ENCODE measurements around the gene AAK1. TPM values are rescaled to one million over a fixed set of nuclear protein-coding genes. Genes with fewer than 3 reads are reported as not detected.
A peak's percentile ranks its signal among the peaks of the same experiment; 100 is the strongest.

AAK1 gene
- total and polyA plus RNA-seq, 2 of the 13 experiments (the other 11 are each of a cell fraction or from before 2014, with no cell fraction given): 9.8 to 10.3 TPM

GRCh38 chr2:69452687-69453086 lies 190.9 kb downstream of the AAK1 start (continued):
- TF ChIP-seq SOX13 (IDR thresholded peaks at IDR 0.05) (no peak), SOX13 (CRISPR knock-in tag; conservative IDR thresholded peaks at IDR 0.05 in 1 of 2, IDR thresholded peaks at IDR 0.05 in 1 of 2) (peak in 1 of 2 experiments; percentile 11; a peak in 1 of 4 replicates)

GRCh38 chr2:69450735-69451416 lies 192.7 kb downstream of the AAK1 start:
- no peak overlapping the region for H3K9ac ChIP-seq (ENCODE audit: insufficient read depth, low read depth, low read length)
- CTCF ChIA-PET (ENCODE audit: low intra/inter-chr PET ratio, low total read pairs): no interaction called here
- ATAC-seq (no peak), FAIRE-seq (no peak), DNase-seq (ENCODE audit: low spot score) (no peak)
- in situ Hi-C loops (cut with HindIII; ENCODE audit: extremely low pct_ligation_motif_present, low pct_unique_long_range_greater_than_20kb): no loop called here
- intact Hi-C loops (cut with micrococcal nuclease; ENCODE audit: unreplicated experiment): no loop called here
- no peaks in the 10 kb centered on the region; a peak in 1 of 5 replicates for H3K27me3 ChIP-seq (ENCODE audit: control insufficient read depth in 1 of 2, insufficient read depth in 2 of 2, low read length in 2 of 2)
- TF ChIP-seq MTF1 (CRISPR knock-in tag; IDR thresholded peaks at IDR 0.05): no peak
- TF ChIP-seq ZNF75D (CRISPR knock-in tag; IDR thresholded peaks at IDR 0.05; ENCODE audit: borderline replicate concordance): no peak
- no peak for TF ChIP-seq ZNF775 (CRISPR knock-in tag; IDR thresholded peaks at IDR 0.05; ENCODE audit: borderline replicate concordance)
- TF ChIP-seq ZNF839 (CRISPR knock-in tag; IDR thresholded peaks at IDR 0.05; ENCODE audit: borderline replicate concordance): no peak
- TF ChIP-seq ZSCAN20 (CRISPR knock-in tag; IDR thresholded peaks at IDR 0.05; ENCODE audit: borderline replicate concordance): no peak
- no peak for TF ChIP-seq ZNF557 (CRISPR knock-in tag; IDR thresholded peaks at IDR 0.05)
- TF ChIP-seq STAT6 (CRISPR knock-in tag; IDR thresholded peaks at IDR 0.05; ENCODE audit: borderline replicate concordance): no peak
- TF ChIP-seq ZBTB46 (CRISPR knock-in tag; IDR thresholded peaks at IDR 0.05; ENCODE audit: borderline replicate concordance): no peak
- TF ChIP-seq FOXK2 (IDR thresholded peaks at IDR 0.05): no peak
- H2AFZ ChIP-seq (ENCODE audit: low read length): no peak overlapping the region
- POLR2A ChIA-PET: no interaction called here
- WGBS (ENCODE audit: low lambda C conversion rate): 34% methylated on average over 6 of the region's 6 CpGs
- BruUV-seq (replicated peaks): no TSS peak
- H4K20me1 ChIP-seq (ENCODE audit: insufficient read depth, low read length): no peaks in the 10 kb centered on the region
- no peaks in the 10 kb centered on the region for H3K36me3 ChIP-seq (replicated peaks in 1 of 2; ENCODE audit: control insufficient read depth in 1 of 2, insufficient read depth in 2 of 2, low read length in 2 of 2)
- 0 out of 2 replicates have a peak, but pooled peaks cover 9% of the 10 kb centered on the region for H3K4me1 ChIP-seq (ENCODE audit: insufficient read depth, low read length)
- H3K79me2 ChIP-seq (ENCODE audit: insufficient read depth, low read length): no peaks in the 10 kb centered on the region
- H3K9me3 ChIP-seq (ENCODE audit: low read length): no peaks in the 10 kb centered on the region
- no peak overlapping the region for H3K4me2 ChIP-seq (ENCODE audit: low read depth, low read length)
- no peak overlapping the region for H3K4me3 ChIP-seq (replicated peaks in 1 of 3; ENCODE audit: insufficient read depth in 1 of 3, low read depth in 2 of 3, low read length in 3 of 3)
- no peak overlapping the region for H3K27ac ChIP-seq (ENCODE audit: extremely low read length, insufficient read depth, low read length)
